ENCODE measurements around the gene FOXP4.

GRCh38 chr6:41498968-41499599, 47.1 kb upstream of the FOXP4 start:
- TF ChIP-seq ZFX (IDR thresholded peaks at IDR 0.05), result no peak
- TF ChIP-seq CTCF (conservative IDR thresholded peaks at IDR 0.05), result no peak
